Esophagus muscularis mucosa (tissue), 3 donors: ENCODE results near the gene ZYX.

Experiments used
- POLR2AphosphoS5 ChIP-seq, 2 donors: sonication (generic); formaldehyde crosslinking; IDR thresholded peaks; one replicate each; pipeline ENCODE4 v1.6.1; 2017; ENCODE audit warnings: antibody characterized with exemption in 2 of 2
- TF ChIP-seq, protein P1 (sequence below), 3 experiments: fragments of 200-600 bp in 2 of 3; fragments of 450-650 bp in 1 of 3; sonication (generic) in 2 of 3; IDR thresholded peaks; one replicate each; pipeline ENCODE4 v1.5.1; 2017 to 2019; ENCODE audit warnings: antibody characterized with exemption in 3 of 3, mild to moderate bottlenecking in 2 of 3, moderate library complexity in 1 of 3

DNA sequence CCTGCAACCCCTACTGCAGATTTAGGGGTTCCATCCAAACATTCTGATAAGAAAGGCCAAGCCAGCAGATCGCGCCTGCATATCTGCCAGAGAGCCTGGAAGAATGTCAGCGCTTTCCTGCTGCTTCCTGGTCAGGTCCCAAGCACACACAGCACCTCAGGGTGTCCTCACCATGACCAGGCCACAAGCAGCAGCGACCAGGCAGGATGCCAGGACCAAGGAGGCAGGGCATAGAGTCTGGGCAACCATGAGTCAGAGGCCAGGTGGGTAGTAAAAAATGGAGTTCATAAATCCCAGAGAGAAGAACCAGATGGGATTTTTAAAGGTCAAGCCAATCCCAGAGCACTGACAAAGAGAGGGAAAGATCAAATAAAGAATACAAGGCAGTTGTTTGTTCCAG is 13.2 kb upstream of the ZYX start:
- TF ChIP-seq POLR2AphosphoS5 (IDR thresholded peaks at IDR 0.05) = no peak
- TF ChIP-seq, protein P1, sequence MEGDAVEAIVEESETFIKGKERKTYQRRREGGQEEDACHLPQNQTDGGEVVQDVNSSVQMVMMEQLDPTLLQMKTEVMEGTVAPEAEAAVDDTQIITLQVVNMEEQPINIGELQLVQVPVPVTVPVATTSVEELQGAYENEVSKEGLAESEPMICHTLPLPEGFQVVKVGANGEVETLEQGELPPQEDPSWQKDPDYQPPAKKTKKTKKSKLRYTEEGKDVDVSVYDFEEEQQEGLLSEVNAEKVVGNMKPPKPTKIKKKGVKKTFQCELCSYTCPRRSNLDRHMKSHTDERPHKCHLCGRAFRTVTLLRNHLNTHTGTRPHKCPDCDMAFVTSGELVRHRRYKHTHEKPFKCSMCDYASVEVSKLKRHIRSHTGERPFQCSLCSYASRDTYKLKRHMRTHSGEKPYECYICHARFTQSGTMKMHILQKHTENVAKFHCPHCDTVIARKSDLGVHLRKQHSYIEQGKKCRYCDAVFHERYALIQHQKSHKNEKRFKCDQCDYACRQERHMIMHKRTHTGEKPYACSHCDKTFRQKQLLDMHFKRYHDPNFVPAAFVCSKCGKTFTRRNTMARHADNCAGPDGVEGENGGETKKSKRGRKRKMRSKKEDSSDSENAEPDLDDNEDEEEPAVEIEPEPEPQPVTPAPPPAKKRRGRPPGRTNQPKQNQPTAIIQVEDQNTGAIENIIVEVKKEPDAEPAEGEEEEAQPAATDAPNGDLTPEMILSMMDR (IDR thresholded peaks at IDR 0.05) = no peak
